Heart left ventricle (tissue), 13 donors: ENCODE measurements around the gene LIPC.

Experiments
- POLR2A ChIP-seq, 2 donors: fragments of 450-650 bp; IDR thresholded peaks; one replicate each; pipeline ENCODE4 v1.6.1; 2017; ENCODE audit warnings: antibody characterized with exemption in 2 of 2, mild to moderate bottlenecking in 2 of 2, moderate library complexity in 2 of 2
- TF ChIP-seq, protein P1 (sequence below), 12 donors: fragments of 200-600 bp; sonication (generic) in 4 of 12; IDR thresholded peaks; one replicate each; pipeline versions ENCODE4 v1.5.0 to v1.8.0; 2018 to 2022; ENCODE audit warnings: antibody characterized with exemption in 12 of 12, mild to moderate bottlenecking in 5 of 12
- donor health status: ischemic (EF 13 %, LVEDD 7.1; RV severe dilation, severe dysfunction).
- donor health status: DM: no; HTN: yes; CAD: no.
- donor health status: DM: no; HTN: no; CAD: no.
- donor health status: ischemic (EF 25% LVEDD 6.9; RV normal size, moderate dysfunction).
- donor health status: ischemic (EF 25% LVEDD 5.7; RV mildly dilated, moderate dysfunction).
- donor health status: ischemic (EF 35%, LVEDD 5.7; RV mildly dilated, moderate dysfunction).
- donor health status: nonischemic (EF 11% LVEDD 7.7; RV severe dilation, severe dysfunction).
- donor health status: DM: yes; HTN: yes; CAD: no.
- donor health status: PGD.
- donor health status: ischemic (EF 29% LVEDD 5.4; RV normal size, mild dysfunction).
- donor health status: nonischemic (EF 23%, LVEDD 6.1; RV moderate dilation, normal function).

GRCh38 chr15:58445865-58446264 is 14.1 kb downstream of the LIPC start:
- TF ChIP-seq, protein P1, sequence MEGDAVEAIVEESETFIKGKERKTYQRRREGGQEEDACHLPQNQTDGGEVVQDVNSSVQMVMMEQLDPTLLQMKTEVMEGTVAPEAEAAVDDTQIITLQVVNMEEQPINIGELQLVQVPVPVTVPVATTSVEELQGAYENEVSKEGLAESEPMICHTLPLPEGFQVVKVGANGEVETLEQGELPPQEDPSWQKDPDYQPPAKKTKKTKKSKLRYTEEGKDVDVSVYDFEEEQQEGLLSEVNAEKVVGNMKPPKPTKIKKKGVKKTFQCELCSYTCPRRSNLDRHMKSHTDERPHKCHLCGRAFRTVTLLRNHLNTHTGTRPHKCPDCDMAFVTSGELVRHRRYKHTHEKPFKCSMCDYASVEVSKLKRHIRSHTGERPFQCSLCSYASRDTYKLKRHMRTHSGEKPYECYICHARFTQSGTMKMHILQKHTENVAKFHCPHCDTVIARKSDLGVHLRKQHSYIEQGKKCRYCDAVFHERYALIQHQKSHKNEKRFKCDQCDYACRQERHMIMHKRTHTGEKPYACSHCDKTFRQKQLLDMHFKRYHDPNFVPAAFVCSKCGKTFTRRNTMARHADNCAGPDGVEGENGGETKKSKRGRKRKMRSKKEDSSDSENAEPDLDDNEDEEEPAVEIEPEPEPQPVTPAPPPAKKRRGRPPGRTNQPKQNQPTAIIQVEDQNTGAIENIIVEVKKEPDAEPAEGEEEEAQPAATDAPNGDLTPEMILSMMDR (IDR thresholded peaks at IDR 0.05), result no peak
- TF ChIP-seq POLR2A (IDR thresholded peaks at IDR 0.05), result no peak
